Embryonic facial prominence (tissue), 1 donor: ENCODE data around the gene INTS12.
"Not testable (repeated sequence)": the region's sequence is repeated elsewhere in the genome, so short reads cannot be mapped to it uniquely, and the experiment has no call there.

Experiments
- DNase-seq: peaks from one replicate; pipeline ENCODE4 v3.0.0-alpha.2; 2016; ENCODE audit errors: extremely low spot score

INTS12 gene, protein sequence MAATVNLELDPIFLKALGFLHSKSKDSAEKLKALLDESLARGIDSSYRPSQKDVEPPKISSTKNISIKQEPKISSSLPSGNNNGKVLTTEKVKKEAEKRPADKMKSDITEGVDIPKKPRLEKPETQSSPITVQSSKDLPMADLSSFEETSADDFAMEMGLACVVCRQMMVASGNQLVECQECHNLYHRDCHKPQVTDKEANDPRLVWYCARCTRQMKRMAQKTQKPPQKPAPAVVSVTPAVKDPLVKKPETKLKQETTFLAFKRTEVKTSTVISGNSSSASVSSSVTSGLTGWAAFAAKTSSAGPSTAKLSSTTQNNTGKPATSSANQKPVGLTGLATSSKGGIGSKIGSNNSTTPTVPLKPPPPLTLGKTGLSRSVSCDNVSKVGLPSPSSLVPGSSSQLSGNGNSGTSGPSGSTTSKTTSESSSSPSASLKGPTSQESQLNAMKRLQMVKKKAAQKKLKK

DNA sequence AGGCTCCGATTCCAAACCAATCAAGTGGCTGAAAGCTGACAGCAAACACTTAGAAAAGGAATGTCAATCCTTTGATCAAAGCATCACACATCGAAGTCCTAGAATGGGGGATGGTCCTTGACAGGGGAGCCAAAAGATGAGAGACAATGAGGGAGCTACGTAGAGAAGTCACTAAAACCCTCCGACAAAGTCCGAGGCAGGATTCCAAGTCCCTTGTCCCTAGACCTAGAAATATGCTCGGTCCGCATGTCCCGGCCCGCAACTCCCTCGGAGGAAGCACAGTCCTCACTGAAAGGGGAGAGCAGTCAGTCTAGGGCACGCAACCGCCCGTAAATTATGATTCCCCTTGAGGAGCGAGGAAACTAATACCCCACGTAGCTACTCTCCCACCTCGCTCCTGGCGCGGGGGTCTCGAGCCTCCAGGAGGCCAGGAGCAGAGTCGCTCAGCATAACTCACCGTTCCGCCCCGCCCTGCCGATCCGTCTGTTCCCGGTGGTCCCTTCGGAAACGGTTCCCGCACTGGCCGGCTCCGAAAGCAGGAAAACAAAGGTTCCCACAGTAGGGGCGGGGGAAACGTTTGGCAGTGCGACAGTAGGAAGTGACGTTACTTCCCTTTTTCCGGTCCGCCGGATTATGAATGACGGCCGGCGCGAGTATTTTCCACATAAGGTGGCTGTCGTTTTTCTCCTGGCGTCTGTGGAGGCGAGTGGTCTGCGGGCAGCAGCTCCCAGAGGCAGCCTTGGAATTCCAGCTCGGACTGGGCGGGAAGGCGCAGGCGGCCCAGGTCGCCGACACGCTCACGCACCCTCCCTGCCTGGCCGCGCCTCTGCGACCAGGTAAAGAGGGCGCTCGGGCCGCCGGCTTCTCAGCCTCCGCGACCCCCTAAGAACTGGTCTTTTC lies at the start of gene INTS12, which contains the start of gene GSTCD:
Gene INTS12 (minus strand): TSS at position 509 of the 900 bp plus-strand sequence. CDS start 8,684 bp downstream, outside the sequence.
Gene GSTCD (plus strand): TSS at position 604 of the 900 bp plus-strand sequence. CDS start 8,830 bp downstream, outside the sequence.
- DNase-seq: peak; percentile 90

DNA sequence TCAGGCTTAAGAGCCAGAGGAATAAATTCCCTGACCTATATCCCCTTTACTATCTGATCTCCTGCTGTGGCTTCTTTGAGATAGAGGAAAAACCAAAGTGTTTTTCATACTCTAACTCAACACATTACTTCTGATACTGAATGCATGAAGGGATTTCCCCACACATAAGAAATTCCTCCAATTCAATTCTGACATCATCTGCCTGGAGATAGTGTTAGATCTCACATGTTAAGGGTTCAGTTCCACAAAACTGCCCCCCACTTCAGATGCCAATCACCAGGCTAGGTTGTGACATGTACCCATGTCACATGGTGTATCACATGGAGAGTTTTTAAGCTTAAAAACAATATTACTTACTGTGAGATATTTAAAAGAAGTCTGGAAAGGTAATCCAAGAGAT lies 46.9 kb upstream of the INTS12 start:
- no peak for DNase-seq

DNA sequence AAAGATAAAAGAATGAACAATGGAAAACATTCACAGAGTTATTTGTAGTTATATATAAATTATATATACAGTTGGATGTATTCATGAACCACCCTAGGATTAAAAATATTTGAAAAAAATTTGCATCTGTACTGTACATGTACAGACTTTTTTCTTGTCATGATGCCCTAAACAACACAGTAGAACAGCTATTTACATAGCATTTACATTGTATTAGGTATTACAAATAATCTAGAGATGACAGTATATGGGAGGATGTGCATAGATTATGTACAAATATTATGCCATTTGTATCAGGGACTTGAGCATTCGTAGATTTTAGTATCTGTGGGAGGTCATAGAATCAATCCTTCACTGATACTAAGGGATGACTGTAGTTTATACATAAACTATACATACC lies 44.9 kb upstream of the INTS12 start:
- DNase-seq: no peak

DNA sequence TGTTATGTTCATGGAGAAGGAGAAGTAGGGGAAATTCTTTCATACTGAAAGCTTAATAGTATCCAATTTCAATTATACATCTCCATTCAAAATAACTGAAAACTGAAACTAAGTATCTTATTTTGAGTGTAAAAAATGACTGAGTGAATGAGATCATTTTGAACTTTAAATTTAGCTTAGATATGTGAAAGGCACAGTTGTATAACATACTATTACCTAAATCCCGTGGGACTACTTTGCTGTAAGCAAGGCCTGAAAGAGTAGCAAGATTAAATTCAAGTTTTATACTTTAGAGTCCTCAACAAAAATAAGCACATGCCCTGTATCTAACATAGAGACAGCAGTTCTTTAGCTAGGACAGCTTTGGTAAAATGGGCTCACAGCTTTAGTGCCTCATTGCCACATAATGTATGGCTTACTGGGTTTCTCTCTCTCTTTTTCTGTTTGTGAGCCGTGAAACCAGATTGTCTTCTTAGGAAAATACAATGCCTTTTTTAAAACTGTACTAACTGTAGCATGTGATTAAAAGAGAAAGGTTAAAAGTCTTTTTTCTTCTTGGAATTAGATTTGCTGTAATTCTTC lies 43.3 kb upstream of the INTS12 start:
- no peak for DNase-seq

DNA sequence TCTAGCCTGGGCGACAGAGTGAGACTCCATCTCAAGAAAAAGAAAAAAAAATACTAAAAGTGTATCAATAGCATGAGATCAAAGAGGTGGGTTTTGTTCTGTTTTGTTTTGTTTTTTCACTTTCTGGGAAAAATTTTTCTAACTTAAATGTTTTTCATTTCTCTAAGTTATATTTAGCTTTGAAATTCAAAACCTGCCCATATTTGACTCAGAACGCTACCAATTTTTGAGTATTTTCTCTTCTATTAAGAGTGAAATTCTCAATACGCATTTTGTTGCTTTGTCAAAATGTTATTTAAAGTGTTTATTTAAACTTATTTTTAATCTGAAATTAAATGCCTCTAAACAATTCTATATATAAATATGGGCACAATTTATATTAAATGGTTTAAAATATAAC lies 39.7 kb upstream of the INTS12 start:
- DNase-seq: no peak

DNA sequence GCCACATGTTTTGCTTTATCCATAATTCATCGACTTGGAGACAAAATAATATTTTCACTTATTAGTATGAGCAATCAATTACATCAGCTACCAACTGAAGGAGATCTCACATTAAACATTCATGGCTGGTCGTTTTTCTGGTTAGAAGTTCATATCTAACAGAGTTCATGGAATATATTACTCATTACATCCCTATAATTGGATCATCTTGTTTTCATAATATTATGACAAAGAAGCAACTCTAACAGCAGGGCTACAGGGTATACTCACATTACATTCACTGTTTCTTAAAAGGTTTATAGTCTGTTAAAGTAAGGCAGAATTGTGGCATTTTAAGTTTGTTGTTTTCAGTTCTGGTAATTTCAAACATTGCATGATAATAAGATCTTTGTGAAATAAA lies 33.1 kb upstream of the INTS12 start:
- no peak for DNase-seq

DNA sequence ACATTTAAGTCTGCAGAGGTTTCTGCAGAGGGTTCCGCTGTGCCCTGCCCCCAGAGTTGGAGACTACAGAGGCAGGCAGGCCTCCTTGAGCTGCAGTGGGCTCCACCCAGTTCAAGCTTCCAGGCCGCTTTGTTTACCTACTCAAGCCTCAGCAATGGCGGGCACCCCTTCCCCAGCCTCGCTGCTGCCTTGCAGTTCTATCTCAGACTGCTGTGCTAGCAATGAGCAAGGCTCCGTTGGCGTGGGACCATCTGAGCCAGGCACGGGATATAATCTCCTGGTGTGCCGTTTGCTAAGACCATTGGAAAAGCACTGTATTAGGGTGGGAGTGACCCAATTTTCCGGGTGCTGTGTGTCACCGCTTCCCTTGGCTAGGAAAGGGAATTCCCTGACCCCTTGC lies 26.7 kb upstream of the INTS12 start:
- not testable (repeated sequence) for DNase-seq

DNA sequence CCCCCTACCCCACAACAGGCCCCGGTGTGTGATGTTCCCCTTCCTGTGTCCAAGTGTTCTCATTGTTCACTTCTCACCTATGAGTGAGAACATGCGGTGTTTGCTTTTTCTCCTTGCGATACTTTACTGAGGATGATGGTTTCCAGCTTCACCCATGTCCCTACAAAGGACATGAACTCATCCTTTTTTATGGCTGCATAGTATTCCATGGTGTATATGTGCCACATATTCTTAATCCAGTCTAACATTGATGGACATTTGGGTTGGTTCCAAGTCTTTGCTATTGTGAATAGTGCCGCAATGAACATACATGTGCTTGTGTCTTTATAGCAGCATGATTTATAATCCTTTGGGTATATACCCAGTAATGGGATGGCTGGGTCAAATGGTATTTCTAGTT lies 21.4 kb upstream of the INTS12 start:
- not testable (repeated sequence) for DNase-seq

DNA sequence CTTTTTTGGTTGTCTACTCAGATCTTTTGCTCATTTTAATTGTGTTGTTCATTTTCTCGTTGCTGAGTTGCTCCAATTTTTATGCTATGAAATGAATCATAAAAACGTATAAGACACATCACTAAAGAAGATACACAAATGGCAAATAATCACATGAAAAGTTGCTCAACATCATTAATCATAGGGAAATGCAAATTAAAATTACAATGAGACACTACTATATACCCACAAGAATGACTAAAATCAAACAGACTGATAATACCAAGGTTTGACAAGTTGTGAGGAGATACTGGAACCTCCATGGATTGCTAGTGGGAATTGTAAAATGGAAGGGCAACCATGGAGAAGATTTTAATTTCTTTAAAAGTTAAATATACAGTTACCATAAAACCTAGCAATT lies 17.1 kb upstream of the INTS12 start:
- no peak for DNase-seq

DNA sequence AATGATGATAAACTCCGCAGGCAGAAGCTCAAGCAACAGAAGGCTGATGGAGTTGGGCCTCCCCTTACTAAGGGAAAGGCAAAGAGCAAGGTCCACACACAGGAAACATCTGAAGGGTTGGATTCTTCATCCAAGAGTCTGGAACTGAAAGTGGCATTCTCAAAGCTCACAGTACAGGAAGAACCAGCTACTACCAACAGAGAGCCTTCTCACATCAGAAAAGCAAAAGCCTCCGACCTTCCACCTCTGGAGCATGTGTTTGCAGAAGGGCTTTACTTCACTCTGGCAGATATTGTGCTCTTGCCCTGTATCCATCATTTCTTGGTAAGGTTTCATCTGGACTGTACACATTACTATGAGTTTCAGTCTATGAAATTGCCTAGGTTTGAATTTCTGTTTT lies 10.7 kb upstream of the INTS12 start:
- DNase-seq: no peak

DNA sequence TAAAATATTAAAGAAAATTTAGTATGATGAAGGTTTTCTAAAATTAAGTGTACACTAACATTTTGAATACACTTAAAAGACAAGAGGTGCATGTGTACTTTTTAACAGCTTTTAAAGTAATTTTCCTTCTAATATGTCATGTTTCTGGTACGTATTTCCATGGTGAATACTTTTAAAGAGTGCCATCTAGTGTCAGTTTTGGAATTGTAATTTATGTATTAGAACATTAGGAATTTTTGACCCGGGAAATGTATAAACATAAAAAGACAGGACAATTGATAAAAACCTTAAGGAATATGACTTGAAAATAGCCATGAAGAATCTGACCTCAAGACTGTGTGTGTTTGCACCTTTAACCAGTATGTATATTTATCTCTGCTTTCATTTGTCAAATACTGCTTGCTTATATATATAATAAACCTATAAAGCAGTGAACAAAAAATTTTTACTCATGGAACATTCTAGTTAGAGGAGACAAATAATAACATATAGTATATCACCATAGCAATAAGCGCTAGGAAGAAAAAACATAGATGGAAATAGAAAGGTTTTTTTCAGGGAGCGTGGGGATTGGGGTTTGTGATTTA lies 7.3 kb upstream of the INTS12 start:
- DNase-seq: peak; percentile 39

DNA sequence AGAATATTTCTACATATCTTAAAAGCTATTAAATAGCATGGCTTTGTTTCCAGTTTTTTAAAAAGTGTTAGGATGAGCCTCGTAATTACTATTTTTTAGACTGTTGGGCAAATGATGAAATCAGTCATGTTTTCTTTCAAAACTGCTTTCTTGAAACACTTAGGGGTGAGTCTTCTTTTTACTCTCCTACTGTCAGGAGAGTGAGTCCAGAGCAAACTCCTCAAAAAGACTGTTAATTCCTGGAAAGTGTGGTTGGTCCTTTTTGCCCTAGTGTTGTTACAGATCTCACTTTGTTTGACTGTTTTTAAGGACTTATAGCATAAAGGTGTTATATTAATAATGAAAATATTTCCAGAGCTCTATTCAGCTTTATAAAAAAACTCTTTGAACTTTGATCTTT lies 6.4 kb upstream of the INTS12 start:
- DNase-seq: no peak

DNA sequence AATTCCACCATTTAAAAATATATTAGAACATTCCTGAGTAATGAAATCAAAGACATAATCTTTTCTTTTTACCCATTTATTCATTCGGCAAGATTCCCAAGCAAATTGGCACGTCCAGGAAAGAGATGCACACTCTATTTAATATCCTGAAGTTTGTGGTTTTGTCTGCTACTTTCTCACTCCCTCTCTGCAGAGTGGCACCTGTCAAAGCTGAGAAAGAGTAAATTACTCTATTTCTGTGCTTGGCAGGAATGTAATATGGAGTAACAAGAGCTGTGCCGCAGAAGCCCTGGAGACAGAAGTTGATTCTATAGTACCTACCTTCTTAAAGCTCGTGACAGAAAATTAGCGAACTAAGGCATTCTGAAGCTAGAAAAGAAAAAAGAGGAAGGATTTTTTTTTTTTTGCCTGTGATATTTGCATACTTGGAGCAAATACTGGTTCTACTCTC lies 5.6 kb upstream of the INTS12 start:
- DNase-seq: no peak

DNA sequence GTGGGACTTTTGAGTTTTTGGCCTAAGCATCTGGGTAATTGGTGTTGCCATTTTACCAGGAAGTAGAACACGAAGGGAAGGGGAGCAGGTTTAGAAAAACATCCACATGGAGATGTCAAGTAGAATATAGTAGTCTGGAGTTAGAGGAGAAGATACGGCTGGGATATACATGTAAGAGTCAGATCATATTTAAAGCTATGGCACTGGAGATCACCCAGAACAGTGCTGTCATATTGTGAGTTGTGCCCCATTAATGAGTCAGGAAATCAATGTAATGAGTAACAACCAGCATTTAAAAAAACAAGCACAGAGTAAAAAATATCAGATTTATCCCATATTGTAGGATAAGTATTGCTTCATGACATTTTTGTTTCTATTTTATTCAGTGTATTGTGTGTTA lies 4.3 kb upstream of the INTS12 start:
- DNase-seq: no peak

DNA sequence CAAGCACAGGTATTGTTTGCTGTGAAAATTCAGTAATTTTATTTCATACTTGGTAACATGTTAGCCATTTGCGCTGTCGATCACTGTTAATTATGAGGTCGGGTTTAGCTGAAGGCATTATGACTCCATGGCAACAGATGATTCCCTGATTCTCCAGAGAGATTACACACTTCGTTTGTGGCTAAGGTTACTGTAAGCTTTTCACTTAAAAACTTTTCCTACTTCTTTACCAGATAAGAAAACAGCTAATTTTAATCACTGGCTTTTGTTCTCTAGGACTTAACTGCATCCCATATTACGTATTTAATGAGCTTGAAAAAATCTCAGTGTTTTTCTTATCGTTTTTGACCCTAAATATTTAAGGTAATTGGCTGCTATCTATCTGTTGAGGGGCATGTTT lies 2.2 kb upstream of the INTS12 start:
- no peak for DNase-seq

DNA sequence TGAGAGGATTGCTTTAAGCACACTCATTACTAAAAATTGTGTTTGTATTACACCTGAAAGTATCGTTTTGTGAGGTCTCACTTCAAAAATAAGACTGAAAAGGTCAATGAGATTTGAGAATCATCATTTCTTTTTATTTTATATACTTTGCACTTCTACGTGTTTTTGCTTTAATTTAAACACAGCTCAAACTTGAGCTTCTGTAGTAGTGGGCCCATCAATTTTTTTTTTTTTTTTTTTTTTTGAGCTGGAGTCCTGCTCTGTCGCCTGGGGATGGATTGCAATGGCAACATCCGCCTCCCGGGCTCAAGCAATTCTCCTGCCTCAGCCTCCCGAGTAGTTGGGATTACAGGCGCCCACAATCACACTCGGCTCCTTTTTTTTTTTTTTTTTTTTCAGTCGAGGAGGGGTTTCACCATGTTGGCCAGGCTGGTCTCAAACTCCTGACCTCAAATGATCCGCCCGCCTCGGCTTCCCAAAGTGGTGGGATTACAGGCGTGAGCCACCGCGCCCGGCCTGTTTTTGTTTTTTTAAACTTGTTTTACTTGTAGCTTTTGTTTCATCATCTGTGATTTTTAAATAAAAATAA lies 1.6 kb upstream of the INTS12 start:
- no peak for DNase-seq

DNA sequence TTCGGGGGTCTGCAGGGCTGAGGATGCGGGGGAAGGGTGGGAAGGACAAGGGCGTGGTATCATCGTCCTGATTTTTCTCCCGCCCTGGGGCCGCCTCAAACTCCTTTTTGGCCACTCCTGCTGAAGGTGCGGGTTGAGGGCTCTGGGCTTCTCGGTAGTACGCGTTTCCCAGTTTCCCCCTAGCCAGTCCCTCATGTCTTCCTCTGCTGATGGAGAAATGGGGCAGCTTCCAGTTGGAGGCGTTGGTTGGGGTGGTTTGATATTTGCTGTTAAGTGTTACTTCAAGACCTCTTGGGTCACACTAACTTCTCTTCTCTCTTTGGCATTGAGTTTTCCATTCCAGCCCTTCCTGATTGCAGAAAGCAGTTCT lies 577 bp upstream of the INTS12 start:
- no peak for DNase-seq

DNA sequence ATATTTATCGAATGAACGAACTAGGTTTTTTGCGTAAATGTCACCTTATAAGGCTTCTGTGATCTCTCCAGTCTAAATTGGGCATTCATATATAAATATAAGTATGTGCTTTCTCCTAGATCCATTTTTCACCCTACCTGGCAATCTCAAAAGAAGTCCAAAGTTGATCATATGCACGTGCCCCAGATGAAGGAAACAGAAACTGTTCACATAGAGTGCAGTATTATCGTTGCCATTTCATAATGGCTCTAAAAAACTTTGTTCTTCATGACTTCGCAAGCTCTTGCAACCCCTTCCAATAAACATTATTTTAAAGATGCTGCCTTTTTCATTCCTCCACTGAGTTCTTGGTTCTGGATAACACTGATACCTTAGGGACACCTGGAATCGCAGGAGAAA lies 708 bp downstream of the INTS12 start:
- no peak for DNase-seq

DNA sequence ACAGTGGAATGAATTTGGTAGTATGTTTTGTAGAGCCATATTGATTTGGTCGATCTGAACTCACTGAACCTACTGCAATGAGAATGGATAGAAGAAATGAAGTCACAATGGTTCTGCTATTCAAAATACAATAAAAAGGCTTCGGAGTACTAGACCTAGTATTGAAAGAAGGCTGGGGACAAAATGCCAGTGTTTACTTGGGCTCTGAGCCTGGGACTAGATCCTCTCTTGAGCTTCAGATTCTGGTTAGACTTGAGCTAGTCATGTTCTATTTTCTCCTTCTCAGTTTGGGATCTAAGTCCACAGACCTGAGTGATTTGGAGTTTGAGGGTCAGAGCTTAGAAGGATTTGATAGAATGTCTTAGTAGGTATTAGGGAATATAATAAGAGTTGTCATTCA lies 9.9 kb downstream of the INTS12 start:
- DNase-seq: no peak

DNA sequence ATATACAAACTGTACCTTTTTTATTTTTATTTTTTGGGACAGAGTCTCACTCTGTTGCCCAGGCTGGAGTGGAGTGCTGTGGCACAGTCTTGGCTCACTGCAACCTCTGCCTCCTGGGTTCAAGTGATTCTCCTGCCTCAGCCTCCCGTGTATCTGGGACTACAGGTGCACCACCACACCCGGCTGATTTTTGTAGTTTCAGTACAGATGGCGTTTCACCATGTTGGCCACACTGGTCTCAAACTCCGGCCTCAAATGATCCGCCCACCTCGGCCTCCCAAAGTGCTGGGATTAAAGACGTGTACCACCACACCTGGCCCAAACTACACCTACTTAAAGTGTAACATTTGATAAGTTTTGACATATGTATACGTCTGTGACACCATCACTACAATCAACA lies 12.7 kb downstream of the INTS12 start:
- DNase-seq: not testable (repeated sequence)

DNA sequence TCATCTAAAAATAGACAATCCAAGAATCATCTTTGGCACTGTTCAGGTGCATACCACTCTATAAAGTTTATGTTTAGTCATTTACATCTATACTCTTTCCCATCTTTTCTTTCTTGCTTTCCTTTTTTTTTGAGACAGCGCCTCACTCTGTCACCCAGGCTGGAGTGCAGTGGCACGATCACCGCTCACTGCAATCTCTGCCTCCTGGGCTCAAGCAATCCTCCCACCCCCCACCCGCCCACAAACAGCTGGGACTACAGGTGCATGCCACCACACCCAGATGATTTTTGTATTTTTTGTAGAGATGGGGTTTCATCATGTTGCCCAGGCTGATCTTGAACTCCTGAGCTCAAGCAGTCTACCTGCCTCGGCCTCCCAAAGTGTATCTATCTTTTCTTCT lies 13.7 kb downstream of the INTS12 start:
- not testable (repeated sequence) for DNase-seq
